Activated T-helper 1 cell treated with anti-CD3 and anti-CD28 coated beads, Interleukin-12 subunit alpha, Interleukin-12 subunit beta, Interleukin-2, Interleukin-4 antibody, amounts not matched to agents 30 ng/mL and 10 ng/mL and 1 ng/mL, durations not matched to agents 14 hours and 24 hours and 36 hours (primary cell): ENCODE measurements around the gene INSR. TPM values are rescaled to one million over a fixed set of nuclear protein-coding genes. Genes with fewer than 3 reads are reported as not detected.
A peak's percentile ranks its signal among the peaks of the same experiment; 100 is the strongest.
"Not testable (repeated sequence)": the region's sequence is repeated elsewhere in the genome, so short reads cannot be mapped to it uniquely, and the experiment has no call there.

ENCODE experiments used
- DNase-seq: peaks from one replicate; pipeline ENCODE4 v3.0.0; 2021; ENCODE audit warnings: low spot score
- H3K27ac Mint-ChIP-seq: one replicate; pipeline ENCODE4 v1.8.0; 2021; ENCODE audit warnings: mild to moderate bottlenecking, mixed read lengths
- H3K27me3 Mint-ChIP-seq: one replicate; pipeline ENCODE4 v1.8.0; 2022; ENCODE audit warnings: mild to moderate bottlenecking, moderate library complexity, mixed read lengths; ENCODE audit not compliant: insufficient read depth
- H3K36me3 Mint-ChIP-seq: one replicate; pipeline ENCODE4 v1.8.0; 2021; ENCODE audit warnings: low read depth, mixed read lengths
- H3K4me1 Mint-ChIP-seq: one replicate; pipeline ENCODE4 v1.8.0; 2021; ENCODE audit warnings: low read depth, mixed read lengths
- H3K4me3 Mint-ChIP-seq: one replicate; pipeline ENCODE4 v1.8.0; 2021; ENCODE audit warnings: mild to moderate bottlenecking, moderate library complexity, mixed read lengths
- H3K9me3 Mint-ChIP-seq: one replicate; pipeline ENCODE4 v1.8.0; 2021; ENCODE audit warnings: mixed read lengths
- intact Hi-C: fragments of 100-400 bp; cut with micrococcal nuclease; formaldehyde crosslinking; loops from one replicate; pipeline ENCODE4 v1.15.1; 2024
- total RNA-seq: library from RNA; stranded (reverse); gene quantifications from 2 replicates; pipeline ENCODE4 v1.2.3, GENCODE V29; 2022

Gene INSR
- total RNA-seq, 1 donor from 2014 or later, result 1.5 TPM

DNA sequence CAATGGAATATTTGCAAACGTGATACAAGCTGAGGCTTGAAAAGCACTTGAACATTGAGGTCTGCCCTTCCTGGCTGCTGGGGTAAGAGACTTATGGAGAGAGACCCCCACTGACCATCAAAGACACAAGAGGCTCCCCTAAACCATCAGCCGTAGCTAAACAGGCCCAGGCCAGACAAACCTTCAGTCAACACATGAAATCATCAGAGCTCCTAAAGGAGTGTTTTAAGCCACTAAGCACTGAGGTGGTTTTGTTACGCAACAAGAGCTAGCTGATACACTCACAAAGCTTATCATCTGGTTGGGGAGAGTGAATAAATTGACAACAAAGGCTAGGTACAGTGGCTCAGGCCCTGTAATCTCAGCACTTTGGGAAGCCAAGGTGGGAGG, 114.3 kb downstream of the INSR start:
- DNase-seq, result no peak
- Mint-ChIP-seq H3K4me1 (peaks cover 26% of the 10 kb centered on the region), H3K9me3 (no peaks in the 10 kb centered on the region), H3K27me3 (peaks cover 8% of the 10 kb centered on the region), H3K4me3 (no peak overlapping the region), H3K27ac (no peak overlapping the region), H3K36me3 (peaks cover 2% of the 10 kb centered on the region)
- intact Hi-C loops, result loop anchor here (1.0 kb wide), 2 partner anchors 17 to 309 kb away; partner anchors contain the start of gene PEX11G

GRCh38 chr19:7177926-7178325, 116.3 kb downstream of the INSR start:
- H3K36me3 Mint-ChIP-seq, result peaks cover 2% of the 10 kb centered on the region
- H3K4me1 Mint-ChIP-seq, result peaks cover 18% of the 10 kb centered on the region
- H3K27me3 Mint-ChIP-seq, result peaks cover 4% of the 10 kb centered on the region
- no peak overlapping the region for H3K27ac Mint-ChIP-seq
- H3K9me3 Mint-ChIP-seq, result no peaks in the 10 kb centered on the region
- intact Hi-C loops, result no loop called here
- H3K4me3 Mint-ChIP-seq, result no peak overlapping the region
- DNase-seq, result no peak

DNA sequence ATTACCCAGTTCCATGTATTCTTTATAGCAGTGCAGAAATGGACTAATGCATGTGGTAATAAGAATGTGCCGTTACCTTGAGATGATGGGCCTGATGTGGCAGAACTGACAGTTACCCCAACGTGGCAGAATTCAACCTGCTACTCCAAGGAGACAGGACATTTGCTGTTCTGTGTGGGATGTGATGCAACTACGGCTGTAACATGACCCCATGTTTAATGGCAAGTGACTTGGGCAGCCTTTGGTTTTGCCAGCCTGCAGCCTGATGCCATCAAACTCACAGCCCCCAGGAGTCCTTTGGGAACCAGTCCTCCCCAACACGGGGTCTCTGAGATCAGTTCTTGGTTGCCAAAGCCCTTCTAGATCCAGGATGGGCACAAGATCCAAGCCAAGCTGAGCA, 117.4 kb downstream of the INSR start:
- Mint-ChIP-seq H3K27me3 (peaks cover 4% of the 10 kb centered on the region), H3K36me3 (peaks cover 2% of the 10 kb centered on the region), H3K9me3 (no peaks in the 10 kb centered on the region), H3K4me3 (no peak overlapping the region), H3K4me1 (peaks cover 14% of the 10 kb centered on the region), H3K27ac (no peak overlapping the region)
- no peak for DNase-seq
- intact Hi-C loops, result no loop called here

GRCh38 chr19:7172794-7173193, 121.4 kb downstream of the INSR start:
- Mint-ChIP-seq H3K27me3 (no peaks in the 10 kb centered on the region), H3K36me3 (no peaks in the 10 kb centered on the region), H3K27ac (no peak overlapping the region), H3K9me3 (peaks cover 5% of the 10 kb centered on the region), H3K4me1 (no peaks in the 10 kb centered on the region), H3K4me3 (no peak overlapping the region)
- intact Hi-C loops, result no loop called here
- no peak for DNase-seq

DNA sequence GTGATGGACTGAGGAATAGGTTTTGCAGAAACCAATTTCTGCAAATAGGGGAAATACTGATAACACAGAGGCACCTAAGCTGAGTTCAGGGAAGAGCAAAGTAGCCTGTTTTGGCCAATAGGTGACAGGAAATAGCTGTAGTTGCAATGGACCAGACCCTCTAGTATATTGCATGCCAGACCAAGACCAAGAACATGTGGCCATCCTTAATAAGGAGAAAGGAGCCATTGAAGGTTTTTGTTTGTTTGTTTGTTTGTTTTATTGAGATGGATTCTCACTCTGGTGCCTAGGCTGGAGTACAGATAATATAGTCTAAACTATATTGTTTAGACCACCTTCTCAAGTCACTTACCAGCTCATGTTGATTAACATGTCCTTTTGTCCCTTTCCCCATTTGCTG, 123.2 kb downstream of the INSR start:
- Mint-ChIP-seq H3K27ac (no peak overlapping the region), H3K4me3 (no peak overlapping the region), H3K9me3 (peaks cover 5% of the 10 kb centered on the region), H3K36me3 (no peaks in the 10 kb centered on the region), H3K4me1 (no peaks in the 10 kb centered on the region), H3K27me3 (no peaks in the 10 kb centered on the region)
- no peak for DNase-seq
- intact Hi-C loops, result no loop called here

DNA sequence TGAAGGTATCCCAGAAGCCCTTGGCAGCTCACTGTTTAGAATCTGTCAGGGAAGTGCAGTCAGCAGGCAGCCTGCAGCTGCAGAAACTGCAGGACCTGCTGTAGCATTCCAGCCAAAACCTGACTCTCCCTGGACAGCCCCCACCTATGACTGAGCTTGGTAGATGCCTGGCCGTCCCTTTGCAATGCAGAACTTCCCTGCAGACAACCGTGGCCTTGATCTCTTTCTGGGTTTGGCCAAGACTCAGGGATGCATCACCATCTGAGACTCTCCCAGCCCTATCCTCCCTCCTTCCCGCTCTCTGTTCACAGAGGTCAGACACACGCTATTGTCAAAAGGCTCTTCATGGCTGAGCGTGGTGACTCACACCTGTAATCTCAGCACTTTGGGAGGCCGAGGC, 125.3 kb downstream of the INSR start:
- Mint-ChIP-seq H3K36me3 (no peaks in the 10 kb centered on the region), H3K9me3 (peaks cover 5% of the 10 kb centered on the region), H3K4me3 (no peak overlapping the region), H3K4me1 (no peaks in the 10 kb centered on the region), H3K27ac (no peak overlapping the region), H3K27me3 (no peaks in the 10 kb centered on the region)
- no peak for DNase-seq
- intact Hi-C loops, result no loop called here

DNA sequence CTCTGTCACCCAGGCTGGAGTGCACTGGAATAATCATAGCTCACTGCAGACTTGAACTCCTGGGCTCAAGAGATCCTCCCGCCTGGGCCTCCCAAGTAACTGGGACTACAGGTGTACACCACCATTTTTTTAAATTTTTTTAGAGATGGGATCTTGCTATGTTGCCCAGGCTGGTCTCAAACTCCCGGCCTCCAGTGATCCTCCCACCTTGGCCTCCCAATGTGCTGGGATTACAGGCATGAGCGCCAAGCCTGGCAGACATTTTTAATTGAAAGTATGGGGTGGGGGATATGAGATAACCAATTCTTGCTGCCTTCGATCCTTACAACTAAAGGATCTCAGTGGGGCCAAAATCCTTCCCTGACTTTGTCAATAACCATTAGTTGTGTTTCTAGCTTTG, 132.9 kb downstream of the INSR start:
- Mint-ChIP-seq H3K9me3 (peaks cover 3% of the 10 kb centered on the region), H3K4me1 (no peaks in the 10 kb centered on the region), H3K27me3 (no peaks in the 10 kb centered on the region), H3K36me3 (no peaks in the 10 kb centered on the region), H3K4me3 (no peak overlapping the region), H3K27ac (no peak overlapping the region)
- no peak for DNase-seq
- intact Hi-C loops, result no loop called here

DNA sequence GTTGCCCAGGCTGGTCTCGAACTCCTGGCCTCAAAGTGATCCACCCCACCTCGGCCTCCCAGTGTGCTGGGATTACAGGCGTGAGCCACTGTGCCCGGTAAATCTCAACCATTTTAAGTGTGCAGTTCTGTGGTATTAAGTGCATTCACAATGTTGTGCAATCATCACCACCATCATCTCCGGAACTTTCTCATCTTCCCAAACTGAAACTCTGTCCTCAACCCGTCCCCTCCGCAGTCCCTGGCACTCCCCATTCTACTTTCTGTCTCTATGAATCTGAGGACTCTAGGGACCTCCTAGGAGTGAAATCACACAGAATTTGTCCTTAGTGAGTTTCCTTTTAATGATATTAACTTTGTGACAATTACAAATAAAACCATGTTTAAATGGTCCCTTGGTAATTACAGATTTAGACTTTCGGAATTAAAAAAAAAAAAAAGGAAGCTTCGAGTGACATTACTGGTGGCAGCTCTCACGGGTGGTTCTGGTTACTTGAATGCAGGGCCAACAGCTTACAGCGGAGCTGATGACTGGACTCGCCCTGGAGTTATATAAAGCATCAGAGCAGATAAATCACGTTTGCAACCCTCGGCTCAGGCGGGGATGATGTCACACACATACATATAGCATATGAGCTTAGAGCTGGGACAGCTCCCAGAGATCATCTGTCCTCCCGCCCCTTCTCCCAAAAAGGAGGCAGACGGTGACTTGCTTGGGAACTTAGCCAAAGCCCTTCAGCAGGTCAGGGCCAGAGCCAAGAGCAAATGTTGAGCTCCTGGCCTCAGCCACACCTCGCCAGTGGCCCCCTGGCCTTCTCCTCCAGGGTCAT, 134.9 kb downstream of the INSR start:
- intact Hi-C loops, result no loop called here
- DNase-seq, result no peak
- Mint-ChIP-seq H3K9me3 (peaks cover 3% of the 10 kb centered on the region), H3K36me3 (no peaks in the 10 kb centered on the region), H3K4me3 (no peak overlapping the region), H3K4me1 (no peaks in the 10 kb centered on the region), H3K27ac (no peak overlapping the region), H3K27me3 (no peaks in the 10 kb centered on the region)

GRCh38 chr19:7153022-7153421, 141.2 kb downstream of the INSR start:
- peak overlapping the region; percentile 4 for H3K27ac Mint-ChIP-seq
- no peaks in the 10 kb centered on the region for H3K27me3 Mint-ChIP-seq
- intact Hi-C loops, result no loop called here

DNA sequence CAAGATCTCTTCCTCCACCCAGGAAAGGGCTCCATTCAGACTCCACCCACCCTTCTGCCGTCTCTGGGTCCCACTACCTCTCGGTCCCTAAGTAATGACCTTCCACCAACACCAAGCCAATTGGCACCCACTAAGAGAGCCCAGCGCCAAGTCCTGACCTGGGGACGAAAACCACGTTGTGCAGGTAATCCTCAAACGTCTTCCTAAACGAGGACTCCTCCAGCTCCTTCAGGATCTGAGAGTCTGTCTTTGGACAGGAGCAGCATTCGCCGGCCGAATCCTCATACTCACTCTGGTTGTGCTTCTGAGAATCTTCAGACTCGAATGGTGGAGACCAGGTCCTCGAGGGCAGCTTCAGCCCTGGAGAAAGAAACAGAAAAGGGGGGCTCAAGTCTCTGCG, 141.6 kb downstream of the INSR start:
- Mint-ChIP-seq H3K4me3 (no peak overlapping the region), H3K27me3 (no peaks in the 10 kb centered on the region), H3K36me3 (no peaks in the 10 kb centered on the region), H3K9me3 (peaks cover 5% of the 10 kb centered on the region), H3K4me1 (no peaks in the 10 kb centered on the region), H3K27ac (no peak overlapping the region)
- intact Hi-C loops, result no loop called here
- DNase-seq, result no peak

More at GRCh38 chr19:7153022-7153421, 141.2 kb downstream of the INSR start:
- peaks cover 5% of the 10 kb centered on the region for H3K9me3 Mint-ChIP-seq
- no peaks in the 10 kb centered on the region for H3K36me3 Mint-ChIP-seq
- no peak overlapping the region for H3K4me3 Mint-ChIP-seq
- no peaks in the 10 kb centered on the region for H3K4me1 Mint-ChIP-seq
- DNase-seq, result no peak

DNA sequence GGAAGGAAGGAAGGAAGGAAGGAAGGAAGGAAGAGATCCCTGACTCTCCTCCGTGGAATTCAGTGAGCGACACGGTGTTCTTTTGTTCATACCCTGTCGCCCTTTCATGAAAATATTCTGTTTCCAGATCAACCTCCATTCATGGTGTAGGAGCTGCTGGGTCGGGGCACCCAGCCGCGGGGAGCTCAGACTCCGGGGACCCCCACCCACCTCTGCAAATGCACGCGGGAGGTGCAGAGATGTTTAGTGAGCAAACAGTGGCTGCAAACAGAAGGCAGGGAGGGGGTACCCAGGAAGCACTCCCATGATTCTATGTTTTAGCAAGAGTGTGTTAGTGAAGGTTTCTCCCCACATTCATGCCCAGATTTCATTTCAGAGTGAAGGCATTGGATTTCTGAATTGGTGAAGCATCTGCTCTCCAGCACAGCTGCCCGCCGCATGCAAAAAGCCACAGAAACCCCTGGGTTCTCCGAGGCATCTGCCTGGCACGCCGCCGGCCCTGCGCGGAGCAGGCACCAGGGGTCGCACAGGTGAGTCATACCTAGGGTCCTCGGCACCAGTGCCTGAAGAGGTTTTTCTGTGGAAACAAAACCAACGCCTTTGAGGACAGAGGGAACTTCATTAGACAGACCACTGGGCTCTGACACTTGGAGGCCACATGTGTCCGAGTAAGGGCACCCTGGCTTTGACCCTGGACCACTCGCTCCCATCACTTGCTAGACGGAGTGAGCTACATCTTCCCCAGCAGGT, 144.1 kb downstream of the INSR start:
- intact Hi-C loops, result loop anchor here (1.0 kb wide), 2 partner anchors 176 to 191 kb away; no protein-coding TSS in a partner anchor
- no peak overlapping the region for H3K4me3 Mint-ChIP-seq
- no peaks in the 10 kb centered on the region for H3K36me3 Mint-ChIP-seq
- no peak for DNase-seq
- H3K4me1 Mint-ChIP-seq, result no peaks in the 10 kb centered on the region
- H3K9me3 Mint-ChIP-seq, result peaks cover 10% of the 10 kb centered on the region
- H3K27me3 Mint-ChIP-seq, result peaks cover 1% of the 10 kb centered on the region
- no peak overlapping the region for H3K27ac Mint-ChIP-seq

- intact Hi-C loops, H3K27me3 Mint-ChIP-seq, H3K9me3 Mint-ChIP-seq, H3K4me3 Mint-ChIP-seq, DNase-seq, H3K27ac Mint-ChIP-seq, H3K4me1 Mint-ChIP-seq, H3K36me3 Mint-ChIP-seq: not testable (repeated sequence)
These were observed 147.0 kb downstream of the INSR start for GRCh38 chr19:7147119-7147675.

DNA sequence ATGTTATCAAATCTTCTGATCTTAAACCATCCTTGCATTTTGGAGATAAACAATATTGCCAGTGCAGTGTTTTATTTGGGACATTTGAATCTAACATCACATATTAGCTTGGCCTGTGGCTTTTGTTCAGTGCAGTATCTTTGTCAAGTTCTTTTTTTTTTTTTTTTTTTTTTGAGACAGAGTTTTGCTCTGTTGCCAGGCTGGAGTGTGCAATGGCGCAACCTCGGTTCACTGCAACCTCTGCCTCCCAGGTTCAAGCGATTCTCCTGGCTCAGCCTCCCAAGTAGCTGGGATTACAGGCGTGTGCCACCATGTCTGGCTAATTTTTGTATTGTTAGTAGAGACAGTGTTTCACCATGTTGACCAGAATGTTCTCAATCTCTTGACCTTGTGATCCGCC, 148.1 kb downstream of the INSR start:
- H3K27me3 Mint-ChIP-seq, H3K4me3 Mint-ChIP-seq, H3K4me1 Mint-ChIP-seq, intact Hi-C loops, H3K36me3 Mint-ChIP-seq, DNase-seq, H3K27ac Mint-ChIP-seq, H3K9me3 Mint-ChIP-seq: not testable (repeated sequence)
